D721Med (cell line): ENCODE data around the gene ADAMTS17.

Experiments
- DNase-seq: peaks from one replicate; pipeline ENCODE4 v3.0.0; 2011; ENCODE audit warnings: low spot score; ENCODE audit not compliant: insufficient read length
- FAIRE-seq: peaks from 2 replicates; lab custom pipeline; 2011; peaks lifted over from hg19 to GRCh38; lab: Jason Lieb, UNC
- TF ChIP-seq, protein P1 (sequence below): IDR thresholded peaks from 2 replicates; pipeline ENCODE4 v1.5.1; 2012; ENCODE audit warnings: mild to moderate bottlenecking, control low read depth; ENCODE audit not compliant: insufficient read depth; ENCODE audit errors: missing control alignments

ADAMTS17 gene

DNA sequence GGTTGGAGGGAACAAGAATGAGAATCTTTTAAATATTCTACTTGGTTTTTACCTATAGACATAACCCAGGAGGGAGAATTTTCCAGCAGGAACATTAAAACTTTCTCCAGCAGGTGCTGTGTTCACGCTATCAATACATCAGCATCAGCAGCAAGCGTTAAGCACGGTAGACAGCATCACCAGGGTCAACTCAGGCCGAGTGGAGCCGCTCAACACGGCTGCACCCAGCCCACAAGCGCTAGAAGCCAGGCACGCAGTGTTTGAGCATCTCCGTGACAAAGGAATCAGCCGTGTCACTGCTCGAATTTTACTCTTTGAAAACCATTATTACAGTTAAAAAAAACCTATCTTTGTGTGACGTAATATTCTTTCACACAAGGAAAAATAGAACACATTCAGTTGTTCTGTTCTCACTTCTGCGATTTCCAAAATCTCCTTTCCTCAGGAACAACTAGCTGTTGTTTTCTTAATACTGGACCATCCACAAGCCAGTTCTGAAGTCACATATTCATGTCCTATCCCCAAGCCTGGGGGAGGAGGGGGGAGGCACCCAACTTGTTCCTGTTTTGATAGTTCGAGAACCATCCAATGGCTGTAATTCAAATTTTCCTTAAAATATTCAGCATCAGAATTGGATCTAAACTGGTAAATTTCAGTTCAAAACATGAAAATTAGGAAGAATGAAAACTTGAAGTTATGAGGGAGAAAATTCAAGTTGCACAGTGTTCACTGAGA, 77.9 kb downstream of the ADAMTS17 start:
- TF ChIP-seq, protein P1, sequence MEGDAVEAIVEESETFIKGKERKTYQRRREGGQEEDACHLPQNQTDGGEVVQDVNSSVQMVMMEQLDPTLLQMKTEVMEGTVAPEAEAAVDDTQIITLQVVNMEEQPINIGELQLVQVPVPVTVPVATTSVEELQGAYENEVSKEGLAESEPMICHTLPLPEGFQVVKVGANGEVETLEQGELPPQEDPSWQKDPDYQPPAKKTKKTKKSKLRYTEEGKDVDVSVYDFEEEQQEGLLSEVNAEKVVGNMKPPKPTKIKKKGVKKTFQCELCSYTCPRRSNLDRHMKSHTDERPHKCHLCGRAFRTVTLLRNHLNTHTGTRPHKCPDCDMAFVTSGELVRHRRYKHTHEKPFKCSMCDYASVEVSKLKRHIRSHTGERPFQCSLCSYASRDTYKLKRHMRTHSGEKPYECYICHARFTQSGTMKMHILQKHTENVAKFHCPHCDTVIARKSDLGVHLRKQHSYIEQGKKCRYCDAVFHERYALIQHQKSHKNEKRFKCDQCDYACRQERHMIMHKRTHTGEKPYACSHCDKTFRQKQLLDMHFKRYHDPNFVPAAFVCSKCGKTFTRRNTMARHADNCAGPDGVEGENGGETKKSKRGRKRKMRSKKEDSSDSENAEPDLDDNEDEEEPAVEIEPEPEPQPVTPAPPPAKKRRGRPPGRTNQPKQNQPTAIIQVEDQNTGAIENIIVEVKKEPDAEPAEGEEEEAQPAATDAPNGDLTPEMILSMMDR = no peak
- no peak for DNase-seq
- no peak for FAIRE-seq

DNA sequence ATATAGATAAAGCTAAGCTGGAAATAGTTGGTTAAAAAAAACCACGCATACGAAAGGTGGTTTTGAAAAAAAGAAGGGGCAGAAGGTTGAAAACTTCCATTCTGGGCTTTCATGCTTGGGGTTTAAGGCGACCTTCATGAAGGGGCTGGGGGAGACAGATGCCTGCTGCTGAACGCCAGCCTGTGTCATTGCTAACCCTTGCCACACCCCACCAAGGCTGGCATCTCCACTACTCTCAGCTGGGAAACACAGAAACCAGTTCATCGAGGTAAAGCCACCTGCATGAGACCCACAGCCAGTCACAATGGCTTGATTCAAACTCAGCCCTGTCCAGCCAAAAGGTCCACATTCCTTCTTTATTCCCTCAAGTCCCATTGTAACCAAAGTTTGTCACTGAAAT, 78.7 kb downstream of the ADAMTS17 start:
- FAIRE-seq = no peak
- TF ChIP-seq, protein P1 = no peak
- DNase-seq = no peak

DNA sequence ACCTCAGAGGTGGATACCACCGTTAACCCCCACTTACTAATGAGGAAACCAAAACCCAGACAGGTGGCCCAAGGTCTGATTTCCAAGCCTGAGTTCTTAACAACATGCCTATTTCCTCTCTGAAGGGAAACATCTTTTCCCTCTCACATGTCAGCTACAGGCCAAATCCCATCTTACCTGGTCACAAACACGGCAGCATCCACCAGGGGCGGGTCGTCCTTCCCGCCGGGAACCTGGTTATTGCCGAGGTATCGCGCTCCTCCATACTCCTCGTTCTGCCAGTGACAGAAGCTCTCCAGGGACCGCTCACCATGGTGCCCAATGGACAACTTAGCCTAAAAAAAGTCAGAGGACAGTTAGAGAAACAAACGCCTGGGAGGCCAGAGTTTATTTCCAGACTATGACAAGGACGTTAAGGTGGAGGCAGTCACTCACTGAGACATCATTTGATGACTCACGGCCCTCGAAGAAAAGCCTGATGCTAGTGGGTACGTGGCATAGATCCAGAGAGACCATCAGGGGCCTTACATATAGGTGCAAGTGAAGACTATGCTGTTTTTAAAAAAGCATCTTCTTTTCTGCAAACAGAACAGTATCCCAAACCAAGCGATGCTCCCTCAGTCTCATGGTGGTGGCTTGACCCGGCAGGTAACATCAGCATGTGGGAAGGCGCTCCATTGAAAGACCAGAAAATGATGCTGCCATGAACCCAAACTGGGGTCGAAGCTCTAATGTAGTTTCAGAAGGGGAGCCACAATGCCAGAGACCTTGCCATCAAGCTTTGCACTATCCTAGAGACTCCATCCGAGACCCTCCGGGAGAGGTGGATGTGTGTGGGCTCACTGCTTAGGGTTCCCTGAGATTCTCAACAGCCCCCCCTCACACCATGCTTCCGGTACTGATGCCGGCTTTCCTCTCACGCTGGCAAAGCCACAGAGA, 80.2 kb downstream of the ADAMTS17 start:
- no peak for FAIRE-seq
- TF ChIP-seq, protein P1 = no peak
- DNase-seq = no peak

DNA sequence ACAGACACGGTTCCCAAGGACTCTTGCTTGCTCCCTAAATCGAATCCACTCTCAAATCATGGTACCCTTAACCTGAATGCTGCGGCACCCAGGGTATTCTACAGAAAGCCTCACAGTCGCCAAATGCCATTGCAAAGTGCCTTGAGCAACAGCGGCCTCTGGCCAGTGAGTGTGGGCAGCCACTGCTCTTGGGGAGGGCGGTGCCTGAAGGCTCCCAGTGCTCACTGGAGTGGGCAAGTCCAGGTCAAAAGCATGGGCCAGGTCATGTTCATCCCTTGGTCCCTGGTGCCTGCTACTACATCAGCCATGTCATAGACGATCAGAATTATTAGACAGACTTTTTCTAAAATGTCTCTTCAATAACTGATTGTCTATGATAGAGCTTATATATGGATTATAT, 82.5 kb downstream of the ADAMTS17 start:
- TF ChIP-seq, protein P1 = no peak
- FAIRE-seq (no peak), DNase-seq (no peak)

DNA sequence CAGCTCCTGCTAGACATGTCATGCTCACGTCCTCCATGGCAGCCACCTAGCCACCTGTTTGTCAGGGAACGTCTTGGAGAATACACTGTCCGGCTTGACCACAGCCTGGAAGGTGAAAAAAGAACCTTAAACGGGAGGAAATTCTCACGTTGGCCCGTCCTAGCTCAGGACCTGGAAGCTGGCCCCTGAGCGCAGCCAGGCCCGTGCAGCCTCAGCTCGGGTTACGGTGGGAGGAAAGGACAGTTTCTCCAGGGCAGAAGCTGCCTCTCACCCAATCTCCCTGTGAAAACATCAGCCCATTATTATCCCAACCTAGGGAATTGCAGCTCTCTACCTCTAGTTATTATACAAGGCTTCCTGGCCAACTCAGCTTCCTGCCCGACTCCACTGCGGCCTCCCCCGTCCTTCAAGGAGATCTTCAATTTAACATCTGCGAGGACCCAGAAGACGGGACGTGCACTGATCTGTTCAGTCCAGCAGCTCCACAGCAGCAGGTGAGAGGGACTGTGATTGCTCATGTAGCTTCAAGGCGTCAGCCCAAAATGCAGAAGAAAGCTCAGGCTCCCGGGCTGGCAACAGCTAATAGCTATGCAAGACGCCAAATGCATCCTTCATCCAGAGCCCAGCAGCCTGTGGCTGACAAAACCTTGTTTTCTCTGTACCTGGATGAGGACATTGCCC, 84.7 kb downstream of the ADAMTS17 start:
- TF ChIP-seq, protein P1 = no peak
- no peak for FAIRE-seq
- DNase-seq = no peak

DNA sequence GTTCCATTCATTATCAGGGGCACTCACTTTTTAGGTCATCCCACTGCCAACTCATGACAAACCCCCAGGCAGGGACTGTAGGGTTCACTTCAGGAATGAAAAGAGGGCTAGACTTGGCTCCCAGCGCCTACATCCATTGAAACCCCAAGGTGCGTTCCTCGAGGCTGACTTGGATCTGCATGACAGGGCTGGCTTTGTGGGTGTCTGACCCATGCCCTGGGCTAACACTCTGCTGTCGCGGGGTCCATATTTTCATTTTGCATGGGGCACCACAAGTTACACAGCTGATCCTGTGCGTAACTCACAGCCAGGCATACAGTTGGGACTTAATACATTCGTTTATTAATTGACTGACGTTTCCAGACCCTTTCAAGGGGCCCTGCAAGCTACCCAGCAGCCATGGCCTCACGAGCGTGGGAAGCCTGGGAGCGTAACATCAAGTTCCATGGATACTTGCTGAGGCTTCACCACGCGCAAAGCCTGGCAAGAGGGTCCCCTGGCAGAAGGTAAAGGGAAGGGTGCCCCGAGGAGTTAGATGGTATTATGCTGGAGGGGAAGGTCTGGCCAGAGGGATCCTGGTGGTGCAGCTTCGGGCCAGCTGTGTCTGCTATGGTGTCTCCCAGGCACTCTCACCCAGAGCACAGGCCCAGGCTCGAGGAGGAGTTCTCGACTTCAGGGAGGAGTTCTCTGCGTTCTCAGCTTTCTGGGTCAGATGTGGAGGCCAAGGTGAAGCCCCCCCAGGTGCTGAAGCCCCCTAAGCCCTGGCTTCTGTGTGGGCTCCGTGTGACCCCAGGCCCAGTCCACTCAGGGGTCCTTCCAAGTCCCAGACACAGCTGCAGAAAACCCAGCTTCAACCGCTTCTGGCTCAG, 85.4 kb downstream of the ADAMTS17 start:
- FAIRE-seq (no peak), DNase-seq (no peak)
- TF ChIP-seq, protein P1 = no peak
